Measurements from ENCODE around the gene CDH23. TPM values are rescaled to one million over a fixed set of nuclear protein-coding genes. Genes with fewer than 3 reads are reported as not detected.
A peak's percentile ranks its signal among the peaks of the same experiment; 100 is the strongest.
"Not testable (repeated sequence)": the region's sequence is repeated elsewhere in the genome, so short reads cannot be mapped to it uniquely, and the experiment has no call there.

CDH23 gene
- total RNA-seq, 3 donors from 2014 or later = 1.8 to 3.6 (median 3.0) TPM

DNA sequence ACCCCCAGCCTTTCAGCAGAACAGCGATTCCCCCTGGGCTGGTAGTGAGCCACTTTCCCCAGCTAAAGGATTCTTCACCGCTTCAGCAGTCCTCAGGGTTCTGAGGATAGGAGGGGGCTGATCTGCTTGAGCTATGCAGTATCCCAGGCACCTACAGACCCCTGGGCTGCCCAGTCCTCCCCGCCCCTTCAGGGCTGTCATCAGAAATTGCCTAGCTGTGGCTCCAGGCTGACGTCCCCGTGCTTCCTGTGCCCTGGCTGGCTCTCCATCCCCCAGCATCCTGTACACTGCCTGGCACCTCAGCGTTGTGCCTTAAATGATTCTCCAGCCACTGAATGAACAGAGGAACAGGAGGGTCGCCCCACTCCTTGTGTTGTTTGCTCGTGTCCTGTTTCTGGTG is 38.4 kb upstream of the CDH23 start:
- ATAC-seq = no peak

DNA sequence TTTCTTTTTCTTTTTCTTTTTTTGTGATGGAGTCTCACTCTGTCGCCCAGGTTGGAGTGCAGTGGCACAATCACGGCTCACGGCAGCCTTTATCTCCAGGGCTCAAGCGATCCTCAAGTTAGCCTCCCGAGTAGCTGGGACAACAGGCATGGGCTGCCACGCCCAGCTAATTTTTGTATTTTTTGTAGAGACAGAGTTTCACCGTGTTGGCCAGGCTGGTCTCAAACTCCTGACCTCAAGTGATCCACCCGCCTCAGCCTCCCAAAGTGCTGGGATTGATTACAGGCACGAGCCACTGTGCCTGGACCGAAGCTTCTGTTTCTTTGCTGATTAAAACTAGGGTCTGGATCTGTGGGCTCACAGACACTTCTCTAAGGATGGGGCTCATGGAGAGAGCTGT is 37.8 kb upstream of the CDH23 start:
- H3K9me3 ChIP-seq; H3K4me3 ChIP-seq; DNase-seq; H3K4me1 ChIP-seq (ENCODE audit: low read depth); H3K36me3 ChIP-seq (ENCODE audit: low read depth); ATAC-seq; intact Hi-C loops (cut with DNase I, micrococcal nuclease): not testable (repeated sequence)

More for the DNA sequence above, 38.4 kb upstream of the CDH23 start:
- no peaks in the 10 kb centered on the region for H3K9me3 ChIP-seq
- intact Hi-C loops (cut with DNase I, micrococcal nuclease) = no loop called here
- TF ChIP-seq, protein P1, sequence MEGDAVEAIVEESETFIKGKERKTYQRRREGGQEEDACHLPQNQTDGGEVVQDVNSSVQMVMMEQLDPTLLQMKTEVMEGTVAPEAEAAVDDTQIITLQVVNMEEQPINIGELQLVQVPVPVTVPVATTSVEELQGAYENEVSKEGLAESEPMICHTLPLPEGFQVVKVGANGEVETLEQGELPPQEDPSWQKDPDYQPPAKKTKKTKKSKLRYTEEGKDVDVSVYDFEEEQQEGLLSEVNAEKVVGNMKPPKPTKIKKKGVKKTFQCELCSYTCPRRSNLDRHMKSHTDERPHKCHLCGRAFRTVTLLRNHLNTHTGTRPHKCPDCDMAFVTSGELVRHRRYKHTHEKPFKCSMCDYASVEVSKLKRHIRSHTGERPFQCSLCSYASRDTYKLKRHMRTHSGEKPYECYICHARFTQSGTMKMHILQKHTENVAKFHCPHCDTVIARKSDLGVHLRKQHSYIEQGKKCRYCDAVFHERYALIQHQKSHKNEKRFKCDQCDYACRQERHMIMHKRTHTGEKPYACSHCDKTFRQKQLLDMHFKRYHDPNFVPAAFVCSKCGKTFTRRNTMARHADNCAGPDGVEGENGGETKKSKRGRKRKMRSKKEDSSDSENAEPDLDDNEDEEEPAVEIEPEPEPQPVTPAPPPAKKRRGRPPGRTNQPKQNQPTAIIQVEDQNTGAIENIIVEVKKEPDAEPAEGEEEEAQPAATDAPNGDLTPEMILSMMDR (IDR thresholded peaks at IDR 0.05) = no peak
- no peaks in the 10 kb centered on the region for H3K4me1 ChIP-seq (ENCODE audit: low read depth)
- no peak for DNase-seq
- H3K36me3 ChIP-seq (ENCODE audit: low read depth) = no peaks in the 10 kb centered on the region
- no peak overlapping the region for H3K4me3 ChIP-seq

DNA sequence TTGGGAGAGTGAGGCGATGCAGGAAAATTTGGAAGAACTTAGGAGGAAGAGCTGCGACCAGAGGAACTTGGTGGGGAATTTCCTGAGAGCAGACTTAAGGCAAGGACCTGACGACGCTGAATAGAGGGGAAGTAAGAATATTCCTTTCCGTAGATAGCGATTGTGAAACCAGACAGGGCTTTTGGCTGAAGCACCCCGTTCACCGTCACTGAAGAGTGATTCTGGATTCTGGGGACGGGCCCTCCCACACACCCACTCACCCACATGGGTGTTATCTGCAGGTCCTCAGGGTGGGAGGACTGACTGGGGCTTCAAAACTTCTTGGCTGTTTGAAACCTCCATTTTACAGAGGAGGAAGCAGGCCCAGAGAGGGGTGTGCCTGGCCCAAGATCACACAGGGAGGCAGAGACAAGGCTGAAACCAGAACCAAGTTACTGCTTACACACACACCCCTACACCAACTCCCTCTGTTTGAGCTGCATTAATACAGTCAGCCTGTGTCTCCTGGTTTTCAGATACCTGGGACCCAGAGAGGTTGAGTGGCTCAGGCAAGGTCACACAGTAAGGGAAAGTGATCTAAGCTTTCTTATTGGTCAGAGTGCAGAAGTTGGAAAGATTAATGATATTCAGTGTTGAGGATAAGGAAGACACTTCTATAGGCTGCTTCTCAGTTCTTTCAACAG is 37.2 kb upstream of the CDH23 start:
- Histone ChIP-seq H3K4me1 (ENCODE audit: low read depth) (no peaks in the 10 kb centered on the region), H3K36me3 (ENCODE audit: low read depth) (no peaks in the 10 kb centered on the region), H3K9me3 (no peaks in the 10 kb centered on the region), H3K4me3 (no peak overlapping the region)
- intact Hi-C loops (cut with DNase I, micrococcal nuclease) = no loop called here
- DNase-seq = no peak
- ATAC-seq = peak; percentile 49
- TF ChIP-seq, protein P1 (IDR thresholded peaks at IDR 0.05) = no peak

DNA sequence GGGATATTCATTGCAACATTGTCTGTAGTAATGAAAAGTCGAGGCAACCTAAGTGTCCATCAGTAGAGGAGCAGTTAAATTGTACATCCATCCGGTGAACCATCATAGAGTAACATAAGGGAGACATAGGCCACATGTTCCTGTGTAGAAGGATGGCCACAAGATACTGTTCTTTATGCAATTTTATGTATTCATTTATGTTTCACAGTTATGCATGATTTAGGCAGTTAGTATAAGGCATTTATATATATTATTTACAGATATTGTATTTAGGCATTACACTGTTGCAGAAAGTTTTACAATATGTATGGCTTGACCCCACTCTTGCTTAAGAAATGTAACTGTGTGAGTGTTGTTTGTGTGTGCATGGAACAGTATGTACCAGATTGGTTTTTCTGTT is 36.0 kb upstream of the CDH23 start:
- ATAC-seq = no peak
- Histone ChIP-seq H3K36me3 (ENCODE audit: low read depth) (no peaks in the 10 kb centered on the region), H3K4me3 (no peak overlapping the region), H3K4me1 (ENCODE audit: low read depth) (no peaks in the 10 kb centered on the region), H3K9me3 (no peaks in the 10 kb centered on the region)
- DNase-seq = no peak
- intact Hi-C loops (cut with DNase I, micrococcal nuclease) = no loop called here
- TF ChIP-seq, protein P1 (IDR thresholded peaks at IDR 0.05) = no peak

DNA sequence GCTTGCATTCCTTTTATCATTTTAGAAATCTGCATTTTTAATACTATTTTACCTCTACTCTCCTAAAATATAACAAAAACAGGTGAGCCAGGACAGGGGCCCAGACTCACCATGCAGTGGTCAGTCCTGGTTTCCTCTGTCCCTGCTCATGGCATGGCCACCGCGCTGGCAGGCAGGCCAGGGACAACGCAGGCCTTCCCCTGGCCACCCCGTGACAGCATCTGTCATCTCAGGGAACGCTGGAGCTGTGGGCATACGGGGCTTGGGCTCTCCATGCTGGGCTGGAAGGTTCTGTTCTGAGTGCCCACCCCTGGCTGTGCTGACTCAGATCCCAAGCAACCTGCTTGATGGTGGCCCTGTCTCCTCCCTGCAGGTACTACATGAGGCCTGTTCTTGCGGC is 35.1 kb upstream of the CDH23 start:
- intact Hi-C loops (cut with DNase I, micrococcal nuclease) = no loop called here
- ATAC-seq (no peak), DNase-seq (no peak)
- Histone ChIP-seq H3K4me3 (no peak overlapping the region), H3K9me3 (no peaks in the 10 kb centered on the region), H3K36me3 (ENCODE audit: low read depth) (no peaks in the 10 kb centered on the region), H3K4me1 (ENCODE audit: low read depth) (no peaks in the 10 kb centered on the region)
- TF ChIP-seq, protein P1 (IDR thresholded peaks at IDR 0.05) = no peak

DNA sequence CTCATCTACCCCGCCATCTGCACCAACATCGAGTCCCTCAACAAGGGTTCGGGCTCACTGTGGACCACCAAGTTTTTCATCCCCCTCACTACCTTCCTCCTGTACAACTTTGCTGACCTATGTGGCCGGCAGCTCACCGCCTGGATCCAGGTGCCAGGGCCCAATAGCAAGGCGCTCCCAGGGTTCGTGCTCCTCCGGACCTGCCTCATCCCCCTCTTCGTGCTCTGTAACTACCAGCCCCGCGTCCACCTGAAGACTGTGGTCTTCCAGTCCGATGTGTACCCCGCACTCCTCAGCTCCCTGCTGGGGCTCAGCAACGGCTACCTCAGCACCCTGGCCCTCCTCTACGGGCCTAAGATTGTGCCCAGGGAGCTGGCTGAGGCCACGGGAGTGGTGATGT is 34.6 kb upstream of the CDH23 start:
- no peaks in the 10 kb centered on the region for H3K9me3 ChIP-seq
- no peaks in the 10 kb centered on the region for H3K4me1 ChIP-seq (ENCODE audit: low read depth)
- TF ChIP-seq, protein P1 (IDR thresholded peaks at IDR 0.05) = no peak
- no peaks in the 10 kb centered on the region for H3K36me3 ChIP-seq (ENCODE audit: low read depth)
- ATAC-seq = no peak
- intact Hi-C loops (cut with DNase I, micrococcal nuclease) = no loop called here
- DNase-seq = no peak
- H3K4me3 ChIP-seq = no peak overlapping the region
